Lower leg skin (tissue), 4 donors: Measurements from ENCODE around the gene EP400. TPM values are rescaled to one million over a fixed set of nuclear protein-coding genes. Genes with fewer than 3 reads are reported as not detected.

Source experiments
- DNase-seq, 2 donors: peaks; one replicate each; pipeline ENCODE4 v3.0.0-alpha.2; 2019; ENCODE audit warnings: low spot score in 2 of 2
- H3K4me3 ChIP-seq: fragments of 200-600 bp; sonication (generic); 2 replicates; pipeline ENCODE4 v1.5.1; 2017; ENCODE audit warnings: mild to moderate bottlenecking, low read depth; ENCODE audit not compliant: poor library complexity, severe bottlenecking
- CTCF ChIP-seq, 3 donors: fragments of 450-650 bp; IDR thresholded peaks; one replicate each; pipeline ENCODE4 v1.5.1; 2016; ENCODE audit warnings: antibody characterized with exemption in 3 of 3, mild to moderate bottlenecking in 3 of 3, moderate library complexity in 2 of 3
- POLR2A ChIP-seq, 2 donors: fragments of 450-650 bp; IDR thresholded peaks; one replicate each; pipeline ENCODE4 v1.6.1; 2016 to 2017; ENCODE audit warnings: antibody characterized with exemption in 2 of 2, mild to moderate bottlenecking in 1 of 2, moderate library complexity in 1 of 2
- WGBS, 2 donors: methylation state at CpG; one replicate each; pipeline ENCODE4 v1.1.5; 2018; 5-methylcytosine and 5-hydroxymethylcytosine counted together
- intact Hi-C: fragments of 100-400 bp; cut with DNase I; formaldehyde crosslinking; loops from one replicate; pipeline ENCODE4 v1.15.0; 2023; ENCODE audit warnings: low total_unique reads
- total RNA-seq, 4 donors: library from RNA; depleted of rRNA; stranded (reverse); fragments of >200 nt; gene quantifications; one replicate each; pipeline ENCODE4 v1.1.0, GENCODE V29; 2016

The EP400 gene
- total RNA-seq, 4 donors from 2014 or later, result 22.0 to 45.8 (median 24.6) TPM

GRCh38 chr12:132028111-132028510 is 78.4 kb downstream of the EP400 start:
- TF ChIP-seq CTCF (IDR thresholded peaks at IDR 0.05) (no peak), POLR2A (IDR thresholded peaks at IDR 0.05) (no peak)
- no peak for DNase-seq
- 92 to 95% methylated on average over 15 of the region's 15 CpGs for WGBS, 2 donors
- H3K4me3 ChIP-seq, result no peak overlapping the region
- intact Hi-C loops, result no loop called here

- 87 to 92% methylated on average over 24 to 25 of the region's 26 CpGs for WGBS, 2 donors
- no peak overlapping the region for H3K4me3 ChIP-seq
- no peak for DNase-seq
- intact Hi-C loops, result no loop called here
- TF ChIP-seq POLR2A (IDR thresholded peaks at IDR 0.05) (no peak), CTCF (IDR thresholded peaks at IDR 0.05) (no peak)
Measured at GRCh38 chr12:132029503-132030300, 80.0 kb downstream of the EP400 start.

- no peak overlapping the region for H3K4me3 ChIP-seq
- DNase-seq, result no peak
- intact Hi-C loops, result no loop called here
- whole genome bisulfite sequencing, 2 donors, result 88 to 90% methylated on average over 11 of the region's 11 CpGs
- TF ChIP-seq CTCF (IDR thresholded peaks at IDR 0.05) (no peak), POLR2A (IDR thresholded peaks at IDR 0.05) (no peak)
Measured at GRCh38 chr12:132030367-132031038, 80.8 kb downstream of the EP400 start.

- DNase-seq, result no peak
- WGBS, 2 donors, result 92 to 97% methylated on average over 5 of the region's 5 CpGs
- TF ChIP-seq POLR2A (IDR thresholded peaks at IDR 0.05) (no peak), CTCF (IDR thresholded peaks at IDR 0.05) (no peak)
- intact Hi-C loops, result no loop called here
- H3K4me3 ChIP-seq, result no peak overlapping the region
Measured at GRCh38 chr12:132033627-132034026, 83.9 kb downstream of the EP400 start.

- intact Hi-C loops, result no loop called here
- WGBS, 2 donors, result 91 to 93% methylated on average over 31 of the region's 31 CpGs
- no peak overlapping the region for H3K4me3 ChIP-seq
- DNase-seq, result no peak
- no peak for TF ChIP-seq POLR2A (IDR thresholded peaks at IDR 0.05)
- no peak for TF ChIP-seq CTCF (IDR thresholded peaks at IDR 0.05)
Measured at GRCh38 chr12:132036063-132036683, 86.4 kb downstream of the EP400 start.
